Measurements from ENCODE around the gene MT1H. TPM values are rescaled to one million over a fixed set of nuclear protein-coding genes. Genes with fewer than 3 reads are reported as not detected.

The MT1H gene
- total RNA-seq, 1 experiment from 2014 or later = not detected

DNA sequence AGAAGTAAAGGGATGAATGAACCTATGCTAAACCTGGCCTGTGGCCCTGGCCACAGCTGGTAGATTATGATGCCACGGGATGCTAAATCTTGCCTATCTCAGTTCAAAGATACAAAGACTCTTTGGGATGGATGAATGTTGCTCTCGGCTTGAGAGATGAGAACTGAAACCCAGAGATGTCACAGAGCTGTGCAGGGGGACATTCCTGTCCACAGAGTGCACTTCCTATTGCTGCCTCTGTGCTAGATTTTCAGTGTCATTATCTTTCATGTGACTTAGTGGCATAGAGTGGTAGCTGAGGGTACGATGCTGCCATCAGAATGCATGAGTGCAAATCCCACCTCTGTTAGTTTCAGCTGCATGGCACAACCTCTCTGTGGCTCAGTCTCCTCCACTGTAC lies 39.5 kb upstream of the MT1H start:
- ChIA-PET POLR2A (interaction anchor here (2.1 to 15.3 kb wide), 3 partner anchors 13 to 53 kb away, joined by 6 to 1404 read pairs (median 31); partner anchors contain the start of genes MT1X and MT2A), CTCF (interaction anchor here (0.7 to 1.4 kb wide), 4 partner anchors 18 to 53 kb away, joined by 3 to 4 read pairs (median 3); no protein-coding TSS in a partner anchor)
- intact Hi-C loops (cut with micrococcal nuclease) = no loop called here
- Mint-ChIP-seq H3K27me3 (ENCODE audit: insufficient read depth, unreplicated experiment) (no peaks in the 10 kb centered on the region), H3K36me3 (ENCODE audit: insufficient read depth, unreplicated experiment) (peaks cover 26% of the 10 kb centered on the region), H3K4me1 (ENCODE audit: insufficient read depth, unreplicated experiment) (peaks cover 13% of the 10 kb centered on the region), H3K4me3 (ENCODE audit: unreplicated experiment) (no peak overlapping the region), H3K27ac (ENCODE audit: low read depth, unreplicated experiment) (no peak overlapping the region), H3K9me3 (ENCODE audit: unreplicated experiment) (no peaks in the 10 kb centered on the region)
- TF ChIP-seq, protein P1, sequence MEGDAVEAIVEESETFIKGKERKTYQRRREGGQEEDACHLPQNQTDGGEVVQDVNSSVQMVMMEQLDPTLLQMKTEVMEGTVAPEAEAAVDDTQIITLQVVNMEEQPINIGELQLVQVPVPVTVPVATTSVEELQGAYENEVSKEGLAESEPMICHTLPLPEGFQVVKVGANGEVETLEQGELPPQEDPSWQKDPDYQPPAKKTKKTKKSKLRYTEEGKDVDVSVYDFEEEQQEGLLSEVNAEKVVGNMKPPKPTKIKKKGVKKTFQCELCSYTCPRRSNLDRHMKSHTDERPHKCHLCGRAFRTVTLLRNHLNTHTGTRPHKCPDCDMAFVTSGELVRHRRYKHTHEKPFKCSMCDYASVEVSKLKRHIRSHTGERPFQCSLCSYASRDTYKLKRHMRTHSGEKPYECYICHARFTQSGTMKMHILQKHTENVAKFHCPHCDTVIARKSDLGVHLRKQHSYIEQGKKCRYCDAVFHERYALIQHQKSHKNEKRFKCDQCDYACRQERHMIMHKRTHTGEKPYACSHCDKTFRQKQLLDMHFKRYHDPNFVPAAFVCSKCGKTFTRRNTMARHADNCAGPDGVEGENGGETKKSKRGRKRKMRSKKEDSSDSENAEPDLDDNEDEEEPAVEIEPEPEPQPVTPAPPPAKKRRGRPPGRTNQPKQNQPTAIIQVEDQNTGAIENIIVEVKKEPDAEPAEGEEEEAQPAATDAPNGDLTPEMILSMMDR (IDR thresholded peaks at IDR 0.05; ENCODE audit: unreplicated experiment) = no peak
- no peak for DNase-seq (ENCODE audit: unreplicated experiment)
- no TSS peak for BruUV-seq (replicated peaks)

GRCh38 chr16:56631197-56631596 lies 38.4 kb upstream of the MT1H start:
- Mint-ChIP-seq H3K4me1 (ENCODE audit: insufficient read depth, unreplicated experiment) (peaks cover 12% of the 10 kb centered on the region), H3K27me3 (ENCODE audit: insufficient read depth, unreplicated experiment) (no peaks in the 10 kb centered on the region), H3K27ac (ENCODE audit: low read depth, unreplicated experiment) (no peak overlapping the region), H3K9me3 (ENCODE audit: unreplicated experiment) (no peaks in the 10 kb centered on the region), H3K4me3 (ENCODE audit: unreplicated experiment) (no peak overlapping the region), H3K36me3 (ENCODE audit: insufficient read depth, unreplicated experiment) (peaks cover 15% of the 10 kb centered on the region)
- TF ChIP-seq, protein P1 (IDR thresholded peaks at IDR 0.05; ENCODE audit: unreplicated experiment) = no peak
- BruUV-seq (replicated peaks) = no TSS peak
- DNase-seq (ENCODE audit: unreplicated experiment) = peak; percentile 69
- intact Hi-C loops (cut with micrococcal nuclease) = no loop called here
- ChIA-PET CTCF (interaction anchor here (0.9 to 1.4 kb wide), 4 partner anchors 27 to 71 kb away, joined by 3 to 4 read pairs (median 4); no protein-coding TSS in a partner anchor), POLR2A (interaction anchor here (0.6 to 15.3 kb wide), 8 partner anchors 10 to 1160 kb away, joined by 3 to 1404 read pairs (median 6); partner anchors contain the start of genes MT1X and MT2A)

GRCh38 chr16:56631832-56632155 lies 37.8 kb upstream of the MT1H start:
- no TSS peak for BruUV-seq (replicated peaks)
- intact Hi-C loops (cut with micrococcal nuclease) = no loop called here
- Mint-ChIP-seq H3K27ac (ENCODE audit: low read depth, unreplicated experiment) (no peak overlapping the region), H3K4me1 (ENCODE audit: insufficient read depth, unreplicated experiment) (peaks cover 14% of the 10 kb centered on the region), H3K27me3 (ENCODE audit: insufficient read depth, unreplicated experiment) (no peaks in the 10 kb centered on the region), H3K36me3 (ENCODE audit: insufficient read depth, unreplicated experiment) (peaks cover 12% of the 10 kb centered on the region), H3K9me3 (ENCODE audit: unreplicated experiment) (no peaks in the 10 kb centered on the region), H3K4me3 (ENCODE audit: unreplicated experiment) (no peak overlapping the region)
- CTCF ChIA-PET = interaction anchor here (1.2 kb wide), 1 partner anchor 70 kb away, joined by 4 read pairs; no protein-coding TSS in a partner anchor
- POLR2A ChIA-PET = interaction anchor here (1.2 to 15.3 kb wide), 6 partner anchors 9 to 71 kb away, joined by 5 to 1404 read pairs (median 7); partner anchors contain the start of genes MT1X and MT2A
- no peak for DNase-seq (ENCODE audit: unreplicated experiment)
- TF ChIP-seq, protein P1 (IDR thresholded peaks at IDR 0.05; ENCODE audit: unreplicated experiment) = no peak

- BruUV-seq (replicated peaks) = no TSS peak
- H3K9me3 Mint-ChIP-seq (ENCODE audit: unreplicated experiment) = no peaks in the 10 kb centered on the region
- intact Hi-C loops (cut with micrococcal nuclease) = no loop called here
Observed at GRCh38 chr16:56632156-56632847, 37.3 kb upstream of the MT1H start, which contains the start of gene MT1M. Gene MT1M (plus strand): TSS chr16:56632659. CDS start chr16:56632732, 73 bp downstream.

More at GRCh38 chr16:56632156-56632847, 37.3 kb upstream of the MT1H start, which contains the start of gene MT1M:
- no peaks in the 10 kb centered on the region for H3K27me3 Mint-ChIP-seq (ENCODE audit: insufficient read depth, unreplicated experiment)
- peaks cover 7% of the 10 kb centered on the region for H3K36me3 Mint-ChIP-seq (ENCODE audit: insufficient read depth, unreplicated experiment)
- H3K4me1 Mint-ChIP-seq (ENCODE audit: insufficient read depth, unreplicated experiment) = peaks cover 19% of the 10 kb centered on the region
- no peak within 1 kb of the TSS for H3K4me3 Mint-ChIP-seq (ENCODE audit: unreplicated experiment)
- H3K27ac Mint-ChIP-seq (ENCODE audit: low read depth, unreplicated experiment) = no peak within 1 kb of the TSS
- no peak for DNase-seq (ENCODE audit: unreplicated experiment)
- POLR2A ChIA-PET = interaction anchor here (15.3 kb wide), 1 partner anchor 23 kb away, joined by 1404 read pairs; the partner anchor contains the start of gene MT2A
- CTCF ChIA-PET = no interaction called here
- TF ChIP-seq, protein P1 (IDR thresholded peaks at IDR 0.05; ENCODE audit: unreplicated experiment) = no peak

Measured in MCF 10A (cell line).